ENCODE data around the gene CDH2. TPM values are rescaled to one million over a fixed set of nuclear protein-coding genes. Genes with fewer than 3 reads are reported as not detected.

The CDH2 gene
- total and polyA plus RNA-seq, 2 experiments from 2014 or later: 14.7 to 36.9 TPM

DNA sequence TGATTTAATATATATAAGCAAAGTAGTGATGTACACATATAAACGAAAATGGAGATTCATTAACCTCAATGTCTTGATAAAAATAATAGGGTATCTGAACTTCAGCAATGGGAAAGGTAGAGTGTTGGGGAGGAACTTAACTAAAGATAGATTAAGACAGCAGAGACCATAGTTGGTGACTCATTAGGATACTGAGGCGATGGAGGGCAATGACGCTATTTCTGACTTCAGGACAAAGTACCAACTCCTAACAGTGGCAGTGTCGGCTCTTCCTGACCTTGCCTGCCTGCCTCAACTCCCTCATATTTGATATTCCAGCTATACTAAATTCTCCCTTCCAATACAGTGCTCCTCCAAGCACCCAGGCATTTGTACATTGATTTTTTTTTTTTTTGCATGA, 98.6 kb downstream of the CDH2 start (continued):
- TF ChIP-seq, protein P1, sequence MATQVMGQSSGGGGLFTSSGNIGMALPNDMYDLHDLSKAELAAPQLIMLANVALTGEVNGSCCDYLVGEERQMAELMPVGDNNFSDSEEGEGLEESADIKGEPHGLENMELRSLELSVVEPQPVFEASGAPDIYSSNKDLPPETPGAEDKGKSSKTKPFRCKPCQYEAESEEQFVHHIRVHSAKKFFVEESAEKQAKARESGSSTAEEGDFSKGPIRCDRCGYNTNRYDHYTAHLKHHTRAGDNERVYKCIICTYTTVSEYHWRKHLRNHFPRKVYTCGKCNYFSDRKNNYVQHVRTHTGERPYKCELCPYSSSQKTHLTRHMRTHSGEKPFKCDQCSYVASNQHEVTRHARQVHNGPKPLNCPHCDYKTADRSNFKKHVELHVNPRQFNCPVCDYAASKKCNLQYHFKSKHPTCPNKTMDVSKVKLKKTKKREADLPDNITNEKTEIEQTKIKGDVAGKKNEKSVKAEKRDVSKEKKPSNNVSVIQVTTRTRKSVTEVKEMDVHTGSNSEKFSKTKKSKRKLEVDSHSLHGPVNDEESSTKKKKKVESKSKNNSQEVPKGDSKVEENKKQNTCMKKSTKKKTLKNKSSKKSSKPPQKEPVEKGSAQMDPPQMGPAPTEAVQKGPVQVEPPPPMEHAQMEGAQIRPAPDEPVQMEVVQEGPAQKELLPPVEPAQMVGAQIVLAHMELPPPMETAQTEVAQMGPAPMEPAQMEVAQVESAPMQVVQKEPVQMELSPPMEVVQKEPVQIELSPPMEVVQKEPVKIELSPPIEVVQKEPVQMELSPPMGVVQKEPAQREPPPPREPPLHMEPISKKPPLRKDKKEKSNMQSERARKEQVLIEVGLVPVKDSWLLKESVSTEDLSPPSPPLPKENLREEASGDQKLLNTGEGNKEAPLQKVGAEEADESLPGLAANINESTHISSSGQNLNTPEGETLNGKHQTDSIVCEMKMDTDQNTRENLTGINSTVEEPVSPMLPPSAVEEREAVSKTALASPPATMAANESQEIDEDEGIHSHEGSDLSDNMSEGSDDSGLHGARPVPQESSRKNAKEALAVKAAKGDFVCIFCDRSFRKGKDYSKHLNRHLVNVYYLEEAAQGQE (IDR thresholded peaks at IDR 0.05; ENCODE audit: unreplicated experiment): no peak
- no peak for TF ChIP-seq ZNF331 (CRISPR knock-in tag; IDR thresholded peaks at IDR 0.05; ENCODE audit: low read depth)

DNA sequence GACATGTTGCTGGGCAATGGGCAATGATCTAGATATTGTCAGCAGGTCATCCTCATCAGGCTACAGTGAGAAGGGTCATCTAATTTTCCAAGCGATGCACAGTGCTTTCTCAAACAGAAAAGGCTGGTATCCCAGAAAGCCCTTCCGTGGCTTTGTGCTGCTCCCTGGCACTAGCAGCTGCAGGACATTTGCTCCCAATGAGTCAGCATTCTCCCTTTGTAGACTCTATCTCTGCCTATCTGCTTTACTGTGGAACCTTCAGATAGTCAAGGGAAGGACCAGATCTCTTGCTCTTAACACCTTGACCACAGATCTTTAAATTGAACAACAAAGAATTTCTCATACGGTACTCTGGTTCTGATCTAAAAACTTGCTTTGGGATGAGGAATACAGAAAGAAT, 101.4 kb downstream of the CDH2 start:
- Mint-ChIP-seq H3K27me3 (ENCODE audit: insufficient read depth, low read depth, poor library complexity) (peaks cover 2% of the 10 kb centered on the region), H3K36me3 (ENCODE audit: low read depth) (no peaks in the 10 kb centered on the region), H3K4me1 (peaks cover 30% of the 10 kb centered on the region), H3K4me3 (no peak overlapping the region), H3K9me3 (no peaks in the 10 kb centered on the region), H3K27ac (no peak overlapping the region)
- no peak overlapping the region for H3K27ac ChIP-seq (ENCODE audit: low read depth)
- DNase-seq (ENCODE audit: low spot score) (no peak), ATAC-seq (no peak)
- no peaks in the 10 kb centered on the region for H3K9me2 ChIP-seq (ENCODE audit: insufficient read depth)
- H3K4me3 ChIP-seq: no peak overlapping the region
- H3K36me3 ChIP-seq (ENCODE audit: insufficient read depth): no peaks in the 10 kb centered on the region
- no peaks in the 10 kb centered on the region for H3F3A ChIP-seq (replicated peaks; ENCODE audit: low read depth)
- no peaks in the 10 kb centered on the region for H3K27me3 ChIP-seq (ENCODE audit: insufficient read depth)
- no peak overlapping the region for H2AFZ ChIP-seq
- peaks cover 18% of the 10 kb centered on the region; the same call in 1 of the 2 replicates for H3K4me1 ChIP-seq (ENCODE audit: insufficient read depth)
- H4K20me1 ChIP-seq (replicated peaks; ENCODE audit: insufficient read depth): no peaks in the 10 kb centered on the region
- no peak overlapping the region for H3K4me2 ChIP-seq
- no peaks in the 10 kb centered on the region for H3K79me2 ChIP-seq (replicated peaks; ENCODE audit: insufficient read depth)
- no peak for TF ChIP-seq CREB1 (CRISPR knock-in tag; IDR thresholded peaks at IDR 0.05; ENCODE audit: low read depth)
- TF ChIP-seq, protein P1 (IDR thresholded peaks at IDR 0.05; ENCODE audit: unreplicated experiment): no peak
- no peak for TF ChIP-seq ZNF331 (CRISPR knock-in tag; IDR thresholded peaks at IDR 0.05; ENCODE audit: low read depth)
- no peak for TF ChIP-seq ETS1 (IDR thresholded peaks at IDR 0.05)
- TF ChIP-seq EZH2phosphoT487 (IDR thresholded peaks at IDR 0.05; ENCODE audit: unreplicated experiment): no peak
- TF ChIP-seq CTCF (conservative IDR thresholded peaks at IDR 0.05; ENCODE audit: low read depth in 2 of 2): no peak
- no peak for TF ChIP-seq ZNF114 (CRISPR knock-in tag; IDR thresholded peaks at IDR 0.05)
- TF ChIP-seq EZH2 (IDR thresholded peaks at IDR 0.05; ENCODE audit: low read depth, unreplicated experiment): no peak
- no peak for TF ChIP-seq NANOG (IDR thresholded peaks at IDR 0.05; ENCODE audit: borderline replicate concordance)
